ENCODE measurements around the gene RASSF5.
"Not testable (repeated sequence)": the region's sequence is repeated elsewhere in the genome, so short reads cannot be mapped to it uniquely, and the experiment has no call there.

RASSF5 gene

GRCh38 chr1:206579747-206580437 is 72.6 kb downstream of the RASSF5 start:
- TF ChIP-seq CTCF (IDR thresholded peaks at IDR 0.05; ENCODE audit: borderline replicate concordance, control extremely low read depth, extremely low read depth, insufficient read depth, missing control alignments): no peak
- DNase-seq (ENCODE audit: low spot score): peak; percentile 84
- in situ Hi-C loops (cut with MboI; ENCODE audit: low sequenced_read_pairs, unreplicated experiment): loop anchor here (5.0 kb wide), 2 partner anchors 38 to 93 kb away; no protein-coding TSS in a partner anchor

GRCh38 chr1:206580438-206581113 is 73.2 kb downstream of the RASSF5 start:
- no peak for DNase-seq (ENCODE audit: low spot score)
- in situ Hi-C loops (cut with MboI; ENCODE audit: low sequenced_read_pairs, unreplicated experiment): loop anchor here (5.0 kb wide), 2 partner anchors 38 to 93 kb away; no protein-coding TSS in a partner anchor
- no peak for TF ChIP-seq CTCF (IDR thresholded peaks at IDR 0.05; ENCODE audit: borderline replicate concordance, control extremely low read depth, extremely low read depth, insufficient read depth, missing control alignments)

GRCh38 chr1:206581114-206581497 is 73.8 kb downstream of the RASSF5 start:
- not testable (repeated sequence) for DNase-seq (ENCODE audit: low spot score)
- in situ Hi-C loops (cut with MboI; ENCODE audit: low sequenced_read_pairs, unreplicated experiment): loop anchor here (5.0 kb wide), 2 partner anchors 39 to 94 kb away; no protein-coding TSS in a partner anchor

GRCh38 chr1:206581571-206581981 is 74.2 kb downstream of the RASSF5 start:
- in situ Hi-C loops (cut with MboI; ENCODE audit: low sequenced_read_pairs, unreplicated experiment): loop anchor here (5.0 kb wide), 2 partner anchors 39 to 94 kb away; no protein-coding TSS in a partner anchor
- no peak for DNase-seq (ENCODE audit: low spot score)
- TF ChIP-seq CTCF (IDR thresholded peaks at IDR 0.05; ENCODE audit: borderline replicate concordance, control extremely low read depth, extremely low read depth, insufficient read depth, missing control alignments): no peak

- in situ Hi-C loops (cut with MboI; ENCODE audit: low sequenced_read_pairs, unreplicated experiment): loop anchor here (5.0 kb wide), 2 partner anchors 40 to 95 kb away; no protein-coding TSS in a partner anchor
- no peak for TF ChIP-seq CTCF (IDR thresholded peaks at IDR 0.05; ENCODE audit: borderline replicate concordance, control extremely low read depth, extremely low read depth, insufficient read depth, missing control alignments)
- DNase-seq (ENCODE audit: low spot score): no peak
Measured at GRCh38 chr1:206582537-206582936, 75.2 kb downstream of the RASSF5 start.

GRCh38 chr1:206582971-206583706 is 75.8 kb downstream of the RASSF5 start:
- in situ Hi-C loops (cut with MboI; ENCODE audit: low sequenced_read_pairs, unreplicated experiment): loop anchor here (5.0 kb wide), 2 partner anchors 41 to 96 kb away; no protein-coding TSS in a partner anchor
- no peak for DNase-seq (ENCODE audit: low spot score)
- TF ChIP-seq CTCF (IDR thresholded peaks at IDR 0.05; ENCODE audit: borderline replicate concordance, control extremely low read depth, extremely low read depth, insufficient read depth, missing control alignments): no peak
